HG03521 (cell line): ENCODE data around the gene KCTD2.
"Not testable (repeated sequence)": the region's sequence is repeated elsewhere in the genome, so short reads cannot be mapped to it uniquely, and the experiment has no call there.

Source experiments
- ATAC-seq: cut with Tn5 transposase; IDR thresholded peaks from one replicate; pipeline ENCODE4 v1.9.1; 2021; ENCODE audit warnings: mild to moderate bottlenecking, moderate library complexity; ENCODE audit not compliant: unreplicated experiment

KCTD2 gene

GRCh38 chr17:75019710-75020109, 27.3 kb upstream of the KCTD2 start:
- no peak for ATAC-seq

GRCh38 chr17:75020331-75021110, 26.5 kb upstream of the KCTD2 start:
- no peak for ATAC-seq

GRCh38 chr17:75024686-75025397, 22.2 kb upstream of the KCTD2 start:
- no peak for ATAC-seq

- not testable (repeated sequence) for ATAC-seq
Observed at GRCh38 chr17:75025398-75025734, 21.7 kb upstream of the KCTD2 start.

GRCh38 chr17:75026650-75027049, 20.4 kb upstream of the KCTD2 start:
- not testable (repeated sequence) for ATAC-seq

- no peak for ATAC-seq
Observed at GRCh38 chr17:75030161-75030560, 16.9 kb upstream of the KCTD2 start.

GRCh38 chr17:75031972-75032719, 14.9 kb upstream of the KCTD2 start:
- no peak for ATAC-seq

GRCh38 chr17:75032720-75033280, 14.2 kb upstream of the KCTD2 start:
- ATAC-seq: no peak

GRCh38 chr17:75033346-75034235, 13.4 kb upstream of the KCTD2 start:
- peak; percentile 31 for ATAC-seq

- ATAC-seq: peak; percentile 58
Observed at GRCh38 chr17:75034236-75034908, 12.7 kb upstream of the KCTD2 start.

GRCh38 chr17:75036643-75037268, 10.3 kb upstream of the KCTD2 start:
- no peak for ATAC-seq

- no peak for ATAC-seq
Observed at GRCh38 chr17:75039238-75039637, 7.8 kb upstream of the KCTD2 start.

GRCh38 chr17:75041656-75042280, 5.3 kb upstream of the KCTD2 start:
- no peak for ATAC-seq

- ATAC-seq: not testable (repeated sequence)
Observed at GRCh38 chr17:75043789-75044188, 3.2 kb upstream of the KCTD2 start.

GRCh38 chr17:75044716-75045115, 2.3 kb upstream of the KCTD2 start:
- ATAC-seq: no peak

- not testable (repeated sequence) for ATAC-seq
Observed at GRCh38 chr17:75045946-75046406, 1.0 kb upstream of the KCTD2 start.

- ATAC-seq: peak; percentile 5
Observed at GRCh38 chr17:75047398-75048098, 523 bp downstream of the KCTD2 start.

GRCh38 chr17:75048249-75048878, 1.3 kb downstream of the KCTD2 start:
- ATAC-seq: no peak
